ENCODE results near the gene SLC7A6OS.

SLC7A6OS gene

DNA sequence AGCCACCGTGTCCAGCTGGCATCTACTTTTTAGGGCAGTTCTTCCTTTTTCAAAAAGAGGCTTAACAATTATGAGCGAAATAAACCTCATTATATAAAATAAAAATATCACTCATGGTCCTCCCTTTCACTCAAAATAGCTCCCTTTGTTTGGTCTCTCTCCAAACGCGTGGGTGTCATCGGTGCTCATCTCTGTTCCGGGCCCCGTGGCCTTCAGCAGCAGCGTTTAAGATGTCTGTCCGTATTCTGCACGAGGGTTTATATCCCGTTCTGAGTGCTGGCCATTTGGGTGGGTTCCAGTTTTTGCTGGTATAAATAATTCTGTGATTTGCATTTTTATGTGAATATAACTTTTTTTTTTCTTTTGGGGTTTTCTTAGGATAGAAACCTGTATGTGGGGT is 33.5 kb upstream of the SLC7A6OS start:
- no peak for DNase-seq (ENCODE audit: low read depth)

DNA sequence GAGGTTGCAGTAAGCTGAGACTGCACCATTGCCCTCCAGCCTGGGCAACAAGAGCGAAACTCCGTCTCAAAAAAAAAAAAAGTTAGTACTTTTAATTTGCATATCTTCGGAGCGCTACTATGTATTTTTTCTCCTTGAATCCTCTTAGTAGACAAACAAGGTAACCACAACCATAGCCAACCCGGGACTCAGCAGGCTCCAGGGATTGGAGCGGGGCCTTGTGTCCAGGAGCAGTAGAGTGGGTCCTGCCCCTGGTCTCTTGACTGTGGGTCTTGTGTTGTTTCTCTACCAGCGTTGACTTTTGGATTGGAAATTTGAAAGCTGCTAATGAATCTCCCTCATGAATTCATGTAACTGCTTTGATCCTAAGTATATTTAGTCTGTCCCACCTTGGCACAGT is 32.4 kb upstream of the SLC7A6OS start:
- DNase-seq (ENCODE audit: low read depth), result no peak

DNA sequence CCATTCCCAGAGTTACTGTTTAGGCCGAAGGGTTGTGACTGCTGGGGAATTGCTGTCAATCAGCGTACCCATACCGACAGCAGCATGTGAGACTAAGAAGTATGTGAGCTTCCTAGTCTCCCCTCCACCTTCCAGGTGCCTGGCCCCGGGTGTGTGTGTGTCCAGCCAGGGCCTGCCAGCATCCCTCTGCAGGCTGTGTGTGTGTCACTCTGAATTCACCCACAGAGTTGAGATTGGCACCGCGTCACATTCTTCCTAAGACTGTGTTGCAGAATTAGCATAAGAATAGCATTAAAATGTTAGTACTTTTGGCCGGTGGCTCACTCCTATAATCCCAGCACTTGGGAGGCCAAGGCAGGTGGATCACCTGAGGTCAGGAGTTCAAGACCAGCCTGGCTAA is 31.9 kb upstream of the SLC7A6OS start:
- no peak for DNase-seq (ENCODE audit: low read depth)

DNA sequence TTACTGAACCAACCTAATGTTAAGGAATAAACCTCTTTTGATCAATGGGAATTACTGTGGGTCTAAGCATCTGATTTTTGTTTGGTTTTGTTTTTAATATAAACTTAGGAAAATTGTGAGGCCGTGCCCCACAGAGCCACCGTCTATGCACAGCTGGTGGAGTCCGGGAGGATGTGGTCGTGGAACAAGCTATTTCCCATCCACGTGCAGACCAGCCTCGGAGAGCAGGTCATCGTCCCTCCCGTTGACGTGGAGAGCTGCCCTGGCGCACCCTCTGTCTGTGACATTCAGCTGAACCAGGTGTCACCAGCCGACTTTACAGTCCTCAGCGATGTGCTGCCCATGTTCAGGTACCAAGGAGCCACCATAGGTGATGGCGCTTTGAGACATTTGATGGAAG is 28.5 kb upstream of the SLC7A6OS start:
- DNase-seq (ENCODE audit: low read depth), result no peak

DNA sequence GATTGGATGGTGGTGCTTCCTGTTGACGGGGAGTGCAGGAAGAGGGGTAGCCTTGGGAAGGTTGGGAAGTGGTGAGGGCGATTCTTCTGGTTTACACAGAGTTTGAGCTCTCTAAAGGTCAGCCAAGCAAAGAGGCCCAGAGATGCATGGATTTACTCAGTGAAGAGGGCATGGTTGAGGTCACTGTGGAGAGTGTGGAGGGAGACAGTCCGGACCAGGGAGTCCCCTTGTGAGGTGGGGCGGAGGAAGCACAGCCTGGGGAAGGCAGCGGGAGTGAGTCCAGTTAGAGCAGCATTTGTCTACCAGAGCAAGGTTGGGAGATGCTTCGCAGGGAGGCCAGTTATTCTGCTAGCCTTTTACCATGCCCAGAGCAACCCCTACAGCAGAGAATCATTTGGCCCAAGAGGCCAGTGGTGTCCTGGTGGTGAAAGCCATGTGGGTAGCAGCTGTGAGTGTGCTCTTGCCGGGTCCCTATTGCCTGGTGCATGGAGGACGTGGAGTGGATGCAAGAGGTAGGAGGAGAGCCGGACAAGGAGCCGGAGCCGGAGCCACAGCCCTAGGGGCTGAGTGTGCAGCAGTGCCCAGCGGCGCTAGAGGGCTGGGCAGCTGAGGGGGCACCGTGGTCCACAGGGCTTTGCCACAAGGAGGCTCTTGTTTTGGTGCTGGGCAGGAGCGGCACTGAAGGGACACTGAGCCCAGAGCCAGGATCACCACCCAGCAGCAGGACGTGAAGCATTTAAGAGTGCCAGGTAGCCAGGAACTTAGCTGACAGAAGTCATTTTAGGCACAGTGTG is 27.8 kb upstream of the SLC7A6OS start:
- DNase-seq (ENCODE audit: low read depth), result no peak

DNA sequence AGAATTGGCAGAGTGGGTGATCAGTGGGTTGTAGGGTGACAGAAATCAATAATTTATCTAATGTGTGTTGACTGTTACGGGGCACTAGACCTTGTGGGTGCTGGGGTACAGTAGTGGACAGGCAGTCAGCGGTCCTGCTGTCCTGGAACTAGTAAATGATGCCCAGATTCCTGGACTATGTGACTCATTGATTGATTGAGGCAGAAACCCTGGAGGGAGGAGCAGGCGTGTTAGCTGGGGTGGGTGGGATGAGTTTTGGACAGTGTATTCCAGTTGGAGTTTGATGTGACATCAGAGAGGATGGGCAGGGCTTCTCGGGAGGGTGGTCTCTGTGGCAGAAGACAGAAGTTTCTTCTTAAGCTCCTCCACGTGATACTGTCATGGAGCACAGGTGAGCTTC is 24.4 kb upstream of the SLC7A6OS start:
- no peak for DNase-seq (ENCODE audit: low read depth)

DNA sequence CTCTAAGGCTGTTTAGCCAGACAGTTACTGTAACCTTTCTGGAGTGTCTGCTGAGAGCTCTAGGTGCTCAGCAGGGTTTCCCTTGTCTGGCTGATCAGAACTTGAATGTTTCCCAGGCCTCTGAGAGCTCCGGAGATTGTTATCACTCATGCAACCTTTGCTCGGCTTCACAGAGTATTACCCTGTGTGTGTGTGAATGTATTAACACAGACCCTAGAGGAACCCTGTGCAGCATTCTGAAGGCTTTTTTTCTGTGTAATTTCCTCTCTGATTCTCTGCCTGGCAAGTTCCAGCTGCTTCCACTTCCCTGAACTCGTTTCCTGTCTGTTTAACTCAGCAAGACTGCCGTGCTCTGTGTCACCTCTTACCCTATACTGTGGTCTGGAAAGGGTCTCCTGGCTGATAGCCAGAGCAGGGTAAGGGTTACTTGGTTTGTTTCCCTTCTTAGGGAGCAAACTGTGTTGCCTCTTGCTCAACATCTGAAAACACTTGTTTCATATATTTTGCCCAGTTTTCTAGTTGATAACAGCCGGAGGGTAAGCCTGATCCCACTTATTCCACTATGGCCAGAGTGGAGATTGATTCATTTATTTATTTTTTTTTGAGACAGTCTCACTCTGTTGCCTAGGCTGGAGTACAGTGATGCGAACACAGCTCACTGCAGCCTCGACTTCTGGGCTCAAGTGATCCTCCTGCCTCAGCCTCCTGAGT is 21.8 kb upstream of the SLC7A6OS start:
- no peak for DNase-seq (ENCODE audit: low read depth)

DNA sequence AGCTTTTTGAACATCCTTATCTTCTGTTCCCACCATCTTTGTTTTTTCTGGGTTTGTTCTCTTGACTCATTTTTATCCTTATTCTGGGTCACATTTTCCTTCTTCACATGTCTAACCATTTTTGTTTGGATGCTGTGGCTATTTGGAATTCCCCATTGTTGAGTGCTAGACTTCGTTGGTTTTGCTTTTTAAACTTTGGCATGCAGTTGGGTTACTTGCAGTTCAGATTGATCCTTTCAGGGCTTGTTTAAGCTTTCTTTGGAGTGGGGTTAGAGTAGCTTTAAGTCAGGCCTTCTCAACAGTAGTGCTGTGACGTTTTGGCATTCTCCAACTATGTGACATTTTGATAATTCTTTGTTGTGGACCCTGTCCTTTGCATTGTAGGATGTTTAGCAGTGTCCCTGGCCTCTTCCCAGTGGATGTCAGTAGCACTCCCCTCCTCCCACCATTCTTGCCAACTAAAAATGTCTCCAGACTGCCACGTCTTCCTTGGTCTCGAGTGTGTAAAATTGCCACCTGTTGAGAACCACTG is 21.2 kb upstream of the SLC7A6OS start:
- no peak for DNase-seq (ENCODE audit: low read depth)

DNA sequence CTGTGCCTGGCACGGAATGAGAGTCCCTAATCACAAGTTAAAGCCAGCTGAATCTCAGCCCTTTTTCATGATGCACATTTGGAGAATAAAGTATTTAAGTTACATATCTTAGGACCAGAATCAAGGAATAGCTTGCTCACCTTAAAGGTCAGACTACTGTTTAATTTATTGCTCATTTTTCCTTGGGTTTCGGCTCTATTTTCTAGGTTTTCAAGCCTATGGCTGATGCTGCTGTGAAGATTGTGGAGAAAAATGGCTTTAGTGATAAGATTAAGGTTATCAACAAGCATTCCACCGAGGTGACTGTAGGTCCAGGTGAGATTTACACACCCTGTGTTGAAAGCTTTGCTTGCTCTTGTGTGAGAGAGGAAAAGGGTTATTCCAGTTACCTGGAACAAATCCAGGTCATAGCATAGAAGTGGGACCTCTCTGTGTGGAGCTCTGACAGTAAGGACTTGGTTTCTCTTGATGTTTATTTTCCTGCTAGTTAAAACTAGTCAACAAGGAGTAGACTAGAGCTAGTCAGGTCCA is 18.2 kb upstream of the SLC7A6OS start:
- DNase-seq (ENCODE audit: low read depth), result no peak

DNA sequence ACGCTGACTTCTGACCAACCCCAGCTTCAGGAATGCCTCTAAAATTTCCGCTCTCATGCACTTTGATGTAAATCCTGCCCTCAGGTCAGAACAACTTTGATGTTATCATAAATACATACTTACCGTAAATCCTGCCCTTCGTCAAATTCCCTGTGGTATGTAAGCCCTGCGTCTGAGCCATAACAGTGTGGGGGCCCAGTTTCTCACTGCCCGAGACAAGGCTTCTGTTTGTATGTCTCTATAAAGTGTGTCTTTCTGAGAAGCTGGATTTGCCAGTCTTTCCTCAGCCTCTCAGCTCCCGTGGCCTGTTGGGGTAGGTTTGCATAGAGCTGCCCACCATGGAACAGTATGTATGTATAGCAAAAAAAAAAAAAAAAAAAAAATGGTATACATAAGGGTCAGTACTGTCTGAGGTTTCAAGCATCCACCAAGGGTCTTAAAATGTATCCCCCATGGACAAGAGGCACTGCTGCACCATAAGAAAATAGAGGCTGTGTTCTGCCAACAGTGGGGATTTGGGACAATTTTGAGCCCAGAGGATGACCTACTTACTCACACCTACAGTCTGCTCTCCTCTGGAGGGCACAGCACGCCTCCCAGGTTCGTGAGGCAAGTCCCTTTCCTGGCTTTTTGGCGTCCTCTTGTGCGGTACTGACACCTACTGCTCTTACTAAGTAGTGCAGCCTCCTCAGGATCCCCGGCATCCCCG is 17.6 kb upstream of the SLC7A6OS start:
- DNase-seq (ENCODE audit: low read depth), result peak; percentile 74

DNA sequence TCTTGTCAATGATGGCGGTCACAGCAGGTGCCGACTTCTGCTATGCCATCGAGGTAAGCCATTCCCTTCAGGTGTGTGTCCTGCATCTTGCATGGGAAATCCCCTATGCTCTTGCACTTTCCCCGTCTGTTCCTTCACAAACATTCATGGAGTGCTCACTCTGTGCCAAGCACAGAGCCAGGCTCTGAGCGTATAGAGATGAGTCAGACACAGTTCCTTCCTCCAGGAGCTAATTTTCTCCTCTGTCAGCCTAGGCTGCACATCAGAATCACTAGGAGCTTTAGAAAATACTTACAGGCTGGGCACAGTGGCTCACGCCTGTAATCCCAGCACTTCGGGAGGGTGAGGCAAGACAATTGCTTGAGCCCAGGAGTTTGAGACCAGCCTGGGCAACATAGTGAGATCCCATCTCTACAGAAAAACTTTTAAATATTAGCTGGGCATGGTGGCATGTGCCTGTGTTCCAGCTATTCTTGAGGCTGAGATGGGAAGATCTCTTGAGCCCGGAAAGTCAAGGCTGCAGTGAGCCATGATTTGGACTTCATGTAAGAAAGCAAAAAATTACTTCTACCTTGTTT is 14.1 kb upstream of the SLC7A6OS start:
- DNase-seq (ENCODE audit: low read depth), result no peak

DNA sequence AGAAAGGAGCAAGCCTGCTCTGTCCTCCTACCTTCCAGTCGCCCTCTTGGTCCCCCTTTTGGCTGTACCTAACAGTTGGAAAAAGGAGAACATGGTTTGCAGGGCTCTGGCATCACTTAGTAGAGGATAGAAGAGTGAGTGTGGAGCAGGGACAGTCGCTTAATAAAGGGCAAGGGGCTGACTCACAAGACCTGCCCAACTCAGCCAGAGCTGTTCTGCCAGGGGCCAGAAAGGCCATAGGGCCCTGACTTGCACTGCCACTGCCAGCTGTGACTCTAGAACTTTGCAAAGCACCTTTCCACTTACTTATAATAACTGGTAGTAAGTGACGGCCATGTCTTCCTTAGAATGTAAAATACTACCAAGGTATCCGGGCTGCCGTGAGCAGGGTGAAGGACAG is 13.6 kb upstream of the SLC7A6OS start:
- no peak for DNase-seq (ENCODE audit: low read depth)

DNA sequence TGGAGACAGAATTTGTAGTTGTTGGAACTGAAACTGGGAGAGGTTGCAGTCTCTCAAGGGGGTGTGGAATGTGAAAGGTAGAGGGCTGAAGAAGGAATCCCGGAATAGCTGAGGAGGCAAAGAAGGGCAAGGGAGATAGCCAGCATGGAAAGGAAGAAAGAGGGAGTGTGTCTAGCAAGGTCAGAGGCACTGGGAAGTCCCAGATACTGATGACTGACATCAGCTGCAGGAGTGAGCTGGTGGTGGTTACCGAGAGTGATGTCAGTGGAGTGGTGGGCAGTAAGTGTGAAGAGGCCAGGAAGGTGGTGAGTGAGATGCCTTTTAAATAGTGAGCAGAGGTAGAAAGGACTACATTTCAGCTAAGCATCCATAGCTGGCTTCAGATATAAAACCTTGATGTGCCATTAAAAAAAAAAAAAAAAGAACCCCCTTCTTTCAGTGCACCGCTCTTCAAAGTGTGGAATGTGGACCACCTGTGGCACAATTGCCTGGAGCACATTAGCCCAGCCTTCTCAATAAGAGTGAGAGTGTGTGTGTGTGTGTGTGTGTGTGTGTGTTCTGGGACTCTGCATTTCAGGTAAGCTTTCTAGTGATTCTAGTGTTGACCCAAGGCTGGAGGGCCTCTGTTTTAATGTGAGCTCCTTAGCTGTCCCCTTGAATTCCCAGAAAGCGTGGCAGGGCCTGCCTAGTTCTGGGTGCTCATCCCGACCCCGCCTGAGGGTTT is 8.6 kb upstream of the SLC7A6OS start:
- DNase-seq (ENCODE audit: low read depth), result peak; percentile 50

DNA sequence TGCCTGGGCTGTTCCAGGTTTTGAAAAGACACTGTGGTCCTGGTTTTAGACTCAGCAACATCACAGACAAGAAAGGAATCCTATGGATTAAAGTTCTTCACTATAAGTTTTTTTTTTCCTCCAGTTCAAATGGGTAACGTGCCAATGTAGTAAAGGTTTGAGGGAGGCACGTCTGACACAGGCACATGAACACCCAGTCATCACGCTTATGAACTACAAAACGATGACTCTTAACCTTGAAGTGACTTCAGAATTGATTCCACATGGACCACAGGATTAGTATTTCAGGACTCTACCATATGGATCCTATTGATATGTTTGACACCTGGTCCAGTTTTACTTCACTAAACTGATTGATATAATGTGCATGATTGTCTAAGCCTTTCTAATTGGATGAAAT is 2.4 kb upstream of the SLC7A6OS start:
- no peak for DNase-seq (ENCODE audit: low read depth)

DNA sequence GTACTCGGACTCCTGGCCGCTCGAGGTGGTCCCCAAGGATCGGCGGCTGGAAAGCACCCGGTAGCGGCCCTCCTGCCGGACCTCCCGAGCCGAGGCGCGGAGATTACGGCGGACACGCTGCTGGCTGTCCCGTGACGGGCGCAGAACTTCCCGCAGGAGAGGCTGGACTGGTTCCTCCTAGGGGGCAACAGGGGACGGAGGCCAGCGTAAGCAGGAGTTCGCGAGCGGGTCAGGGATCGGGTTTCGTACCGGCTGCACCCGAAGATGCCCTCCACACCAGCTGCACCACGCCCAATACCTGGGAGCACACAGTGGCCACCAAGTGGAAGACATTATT is 341 bp downstream of the SLC7A6OS start:
- DNase-seq (ENCODE audit: low read depth), result no peak

DNA sequence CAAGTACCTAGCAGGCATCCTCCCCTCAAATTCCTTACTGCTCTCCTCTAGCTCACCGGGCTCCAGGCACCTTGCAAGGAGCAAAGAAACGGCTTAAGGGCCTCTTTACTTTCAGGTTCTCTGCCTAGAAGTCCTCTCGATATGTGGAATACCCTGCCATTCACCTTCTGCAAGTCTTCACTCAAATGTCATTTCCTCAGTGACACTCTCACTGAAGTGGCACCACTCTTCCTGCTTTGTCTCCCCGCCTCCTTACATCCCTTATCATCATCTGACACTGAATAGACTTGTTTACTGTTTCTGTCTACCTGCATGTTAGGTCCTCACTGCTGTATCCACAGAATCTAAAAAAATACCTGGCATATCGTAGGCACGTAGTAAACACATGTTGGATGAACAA is 947 bp downstream of the SLC7A6OS start:
- no peak for DNase-seq (ENCODE audit: low read depth)

DNA sequence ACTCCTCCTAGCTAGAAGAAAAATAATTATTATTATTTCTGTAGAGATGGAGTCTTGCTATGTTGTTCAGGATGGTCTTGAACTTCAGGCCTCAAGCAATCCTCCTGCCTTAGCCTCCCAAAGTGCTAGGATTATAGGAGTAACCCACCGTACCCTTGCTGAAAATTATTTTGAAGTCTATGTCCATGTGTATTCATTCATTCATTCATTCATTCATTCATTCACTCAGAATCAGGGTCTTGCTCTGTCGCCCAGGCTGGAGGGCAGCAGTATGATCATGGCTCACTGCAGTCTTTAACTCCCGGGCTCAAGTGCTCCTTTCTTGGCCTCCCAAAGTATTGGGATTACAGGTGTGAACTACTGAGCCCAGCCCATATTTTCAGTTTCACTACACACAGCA is 4.1 kb downstream of the SLC7A6OS start:
- DNase-seq (ENCODE audit: low read depth), result no peak

DNA sequence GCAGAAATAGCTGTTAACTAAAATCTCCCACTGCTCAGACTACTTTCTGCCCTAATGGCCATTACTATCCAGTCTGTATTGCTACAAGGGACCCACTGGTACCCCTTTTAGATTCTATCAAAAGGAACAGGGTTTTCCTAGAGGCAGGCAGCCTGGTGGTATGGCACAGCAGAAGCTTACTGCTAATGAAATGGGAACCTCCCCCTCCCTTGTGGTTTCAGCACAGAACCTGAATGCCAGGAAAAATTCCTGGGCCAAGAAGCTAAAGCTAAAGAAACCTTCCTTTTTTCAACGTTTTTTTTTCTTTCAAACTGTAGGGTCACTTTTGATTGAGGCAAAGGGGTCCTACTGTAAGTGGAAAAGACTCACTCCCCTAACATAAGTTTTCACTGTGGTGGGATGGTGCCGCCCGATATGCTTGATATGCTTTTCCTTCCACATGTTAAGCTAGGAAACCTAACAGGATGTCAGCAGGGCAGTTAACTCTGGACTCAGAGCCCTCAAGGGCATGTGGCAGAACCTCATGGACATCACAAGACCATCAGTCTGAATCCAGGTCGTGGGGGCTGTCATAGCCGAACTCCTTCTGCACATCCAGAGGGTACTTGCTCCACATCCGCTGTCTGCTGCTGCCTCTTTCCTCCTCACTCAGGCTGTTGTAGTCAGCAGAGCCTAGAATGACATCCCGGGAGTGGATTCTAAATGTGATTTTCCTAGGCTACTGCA is 9.8 kb downstream of the SLC7A6OS start:
- no peak for DNase-seq (ENCODE audit: low read depth)

DNA sequence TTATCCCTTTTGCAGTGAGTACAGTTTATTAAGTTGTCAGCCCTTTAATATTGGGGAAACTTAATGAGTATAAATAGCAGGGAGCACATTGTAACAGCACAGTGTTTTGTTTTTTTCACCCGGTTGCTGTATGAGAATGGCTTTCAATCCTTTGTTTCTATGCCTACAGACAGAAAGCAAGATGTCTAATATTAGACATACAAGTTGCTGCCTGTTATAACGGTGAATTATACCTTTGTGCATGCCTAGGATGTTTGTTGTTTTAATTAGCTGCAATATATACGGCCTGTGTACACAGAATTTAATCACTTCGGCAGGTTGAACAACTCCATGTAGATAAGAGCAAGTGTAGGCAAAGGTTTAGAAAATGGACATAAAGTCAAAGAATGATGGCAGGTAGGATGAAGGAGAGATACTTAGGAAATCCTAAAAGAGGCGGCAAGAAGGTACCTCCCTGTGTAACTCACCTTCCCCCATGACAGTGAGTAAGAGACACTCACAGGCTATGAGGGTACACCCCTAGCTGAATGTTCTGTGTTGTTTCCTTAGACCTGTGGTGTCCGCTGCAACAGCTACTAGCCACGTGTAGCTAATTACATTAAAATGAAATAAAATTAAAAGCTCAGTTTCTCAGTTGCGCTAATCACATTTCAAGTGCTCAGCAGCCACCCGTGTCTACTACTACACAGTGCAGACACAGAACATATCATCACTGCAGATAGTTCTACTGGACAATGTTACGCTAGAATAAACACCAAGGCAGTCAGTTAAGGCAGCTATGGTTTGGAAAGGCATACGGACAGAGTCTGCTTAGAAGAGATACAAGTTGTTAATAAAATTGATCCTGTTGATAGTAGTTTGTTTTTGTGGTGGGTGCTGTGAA is 10.9 kb downstream of the SLC7A6OS start:
- no peak for DNase-seq (ENCODE audit: low read depth)

All from activated T-cell treated with anti-CD3 and anti-CD28 coated beads for 24 hours (primary cell).